ENCODE results near the gene SCD5.

The SCD5 gene

DNA sequence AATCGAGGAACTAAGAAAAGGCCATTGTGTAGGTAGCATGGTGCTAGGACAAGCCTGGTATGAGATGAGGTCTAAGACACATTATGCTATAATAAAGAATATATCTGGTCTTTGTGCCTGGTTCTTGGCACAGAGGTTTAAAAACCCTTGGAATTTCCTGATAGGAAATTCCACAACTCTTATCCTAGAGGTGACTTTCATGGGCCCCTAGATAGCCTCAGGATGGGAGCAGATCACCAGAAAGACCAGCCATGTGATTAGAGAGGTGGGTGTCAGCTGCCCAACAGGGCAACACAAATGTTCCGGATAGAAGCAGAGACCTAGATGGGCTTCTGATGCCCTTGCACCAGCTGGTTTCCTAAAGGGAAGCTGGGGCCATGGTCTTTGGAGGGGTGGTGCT lies 107.2 kb downstream of the SCD5 start:
- DNase-seq (ENCODE audit: low spot score) = no peak

DNA sequence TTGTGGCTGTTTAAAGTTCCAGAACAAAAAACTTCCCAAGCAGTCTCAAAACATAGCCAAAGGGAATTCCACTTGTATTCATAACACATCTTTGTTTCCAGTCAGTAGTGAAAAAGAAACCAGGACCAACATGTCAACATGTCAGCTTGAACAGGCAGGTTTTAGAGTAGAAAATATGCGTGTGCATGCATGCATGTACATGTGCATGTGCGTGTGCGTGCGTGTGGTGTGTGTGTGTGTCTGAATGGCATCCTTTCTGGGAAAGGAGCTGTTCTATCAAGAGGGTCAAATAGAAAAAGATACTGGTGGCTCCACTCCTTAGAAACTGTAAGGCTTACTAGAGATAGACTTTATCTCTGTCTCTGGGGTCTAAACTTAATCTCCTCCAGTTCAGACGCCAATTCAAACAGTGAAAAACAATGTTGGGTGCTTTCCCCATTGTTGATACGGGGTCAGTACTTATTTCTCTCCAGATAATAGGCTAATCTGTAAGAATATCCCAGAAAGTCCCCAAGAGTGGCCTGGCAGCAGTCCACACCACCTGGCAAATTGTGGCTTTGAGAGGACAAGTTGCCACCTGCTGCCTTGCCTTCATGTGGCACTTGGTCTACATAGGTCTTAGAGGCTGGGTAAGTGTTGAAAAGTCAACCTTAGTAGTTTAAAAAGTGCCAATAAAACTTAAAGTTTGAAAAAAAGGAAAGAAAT lies 110.4 kb downstream of the SCD5 start:
- no peak for DNase-seq (ENCODE audit: low spot score)

DNA sequence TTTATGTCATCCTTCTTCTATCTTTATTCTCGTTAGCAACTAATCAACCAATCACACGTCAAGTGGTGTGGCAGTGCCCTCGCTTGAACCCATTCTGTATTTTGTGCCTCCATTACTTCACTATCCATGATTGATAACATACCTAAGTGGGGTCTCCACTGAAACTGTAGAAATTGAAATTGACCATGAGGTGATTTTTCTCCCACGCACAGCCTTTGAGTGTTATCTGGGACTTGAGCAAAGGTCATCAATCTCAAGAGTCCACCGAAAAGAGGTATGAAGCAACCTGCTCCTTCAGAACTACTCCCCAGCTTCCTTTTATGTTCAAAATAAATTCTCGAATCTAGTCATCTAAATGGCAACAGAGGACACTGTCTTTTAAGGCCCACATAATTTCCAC lies 111.1 kb downstream of the SCD5 start:
- DNase-seq (ENCODE audit: low spot score) = no peak

DNA sequence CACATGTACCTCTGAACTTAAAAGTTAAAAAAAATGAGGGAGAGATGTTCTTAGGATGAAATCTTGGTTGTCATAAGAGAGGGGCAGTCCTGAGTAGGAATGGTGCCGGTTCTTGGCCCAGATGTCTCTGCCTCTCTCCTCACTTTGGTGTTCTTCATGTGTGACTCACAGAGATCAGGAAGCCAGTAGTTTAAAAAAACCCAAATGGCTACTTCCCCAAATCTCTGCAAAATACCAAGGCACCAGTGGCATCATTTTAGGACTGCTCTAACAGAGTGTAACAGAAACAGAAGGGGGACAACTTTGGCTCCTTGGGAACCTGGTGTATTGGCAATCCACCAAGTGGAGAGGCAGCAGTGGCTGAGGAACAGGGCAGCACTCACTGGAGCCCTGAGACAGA lies 116.8 kb downstream of the SCD5 start:
- no peak for DNase-seq (ENCODE audit: low spot score)

DNA sequence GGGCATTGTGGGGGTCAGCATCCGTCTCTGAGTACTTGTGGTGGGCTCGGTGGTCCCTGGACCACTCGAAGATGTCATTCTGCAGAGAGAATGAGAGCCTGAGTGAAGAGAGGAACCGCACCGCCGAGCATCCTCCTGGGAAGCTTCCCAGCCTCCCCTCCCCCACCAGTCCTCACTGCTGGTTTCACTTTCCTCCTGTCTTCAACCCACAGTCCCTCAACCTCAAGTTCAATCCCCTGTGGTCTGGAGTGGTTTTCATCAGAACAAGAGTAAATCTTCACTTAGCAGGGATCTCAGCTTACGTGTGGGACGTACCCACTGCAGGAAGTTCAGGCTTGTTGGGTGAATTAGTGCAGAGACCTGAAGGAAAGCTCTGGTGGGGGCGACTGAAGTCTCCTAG lies 117.8 kb downstream of the SCD5 start:
- DNase-seq (ENCODE audit: low spot score) = no peak

DNA sequence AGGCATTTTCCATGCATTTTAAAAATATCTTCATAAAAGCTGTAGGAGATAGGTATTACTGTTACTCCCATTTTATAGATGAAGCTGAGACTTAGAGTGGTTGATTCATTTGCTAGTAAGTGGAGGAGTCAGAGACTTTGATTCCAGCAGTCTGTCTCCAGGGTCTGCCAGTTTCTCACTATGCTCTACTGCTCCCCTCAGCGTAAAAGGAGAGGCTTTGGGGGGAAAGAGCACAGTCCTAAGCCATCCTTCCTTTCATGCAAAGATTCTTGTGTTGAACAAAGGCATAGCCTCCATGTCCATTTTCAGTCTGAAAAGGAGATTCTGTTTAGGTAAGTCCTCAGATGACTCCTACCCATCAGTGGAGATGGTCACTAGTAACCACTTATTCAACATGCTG lies 119.1 kb downstream of the SCD5 start:
- no peak for DNase-seq (ENCODE audit: low spot score)

DNA sequence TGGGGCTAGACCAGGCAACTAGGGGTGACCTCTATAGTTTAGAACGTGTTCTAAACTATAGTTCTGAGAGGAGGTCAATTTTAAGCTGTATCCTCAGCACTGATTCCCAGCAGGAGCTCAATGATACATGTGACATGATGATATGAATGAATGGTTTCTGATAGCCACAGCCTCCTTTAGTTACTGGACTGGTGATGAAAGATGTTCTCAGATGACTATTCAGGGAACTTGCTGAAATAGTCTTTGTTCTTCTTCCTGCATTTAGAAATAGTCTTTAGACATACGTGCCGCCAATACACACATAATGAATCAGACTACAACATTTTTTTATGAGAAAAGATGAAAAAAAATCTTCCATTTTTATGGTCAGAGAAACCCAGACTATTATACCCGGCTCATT lies 120.5 kb downstream of the SCD5 start:
- DNase-seq (ENCODE audit: low spot score) = no peak

DNA sequence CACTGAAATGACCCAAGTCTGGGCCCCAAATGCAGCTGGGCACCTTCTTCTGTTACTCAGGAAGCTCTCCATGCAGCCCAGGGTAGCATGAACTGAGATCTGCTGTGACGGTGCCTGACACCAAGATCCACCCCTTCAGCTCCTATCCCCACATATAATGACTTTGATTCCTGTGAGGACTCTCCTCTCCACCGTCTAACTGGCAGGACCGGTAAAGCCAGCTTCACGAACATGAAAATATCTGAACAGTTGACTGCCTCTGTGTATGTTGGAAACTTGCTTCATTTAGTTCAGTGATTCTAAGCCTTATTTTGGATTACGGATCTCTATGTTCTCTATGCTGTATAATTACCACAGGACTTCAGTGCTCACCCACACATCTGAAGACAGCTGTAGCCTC lies 121.3 kb downstream of the SCD5 start:
- DNase-seq (ENCODE audit: low spot score) = no peak

DNA sequence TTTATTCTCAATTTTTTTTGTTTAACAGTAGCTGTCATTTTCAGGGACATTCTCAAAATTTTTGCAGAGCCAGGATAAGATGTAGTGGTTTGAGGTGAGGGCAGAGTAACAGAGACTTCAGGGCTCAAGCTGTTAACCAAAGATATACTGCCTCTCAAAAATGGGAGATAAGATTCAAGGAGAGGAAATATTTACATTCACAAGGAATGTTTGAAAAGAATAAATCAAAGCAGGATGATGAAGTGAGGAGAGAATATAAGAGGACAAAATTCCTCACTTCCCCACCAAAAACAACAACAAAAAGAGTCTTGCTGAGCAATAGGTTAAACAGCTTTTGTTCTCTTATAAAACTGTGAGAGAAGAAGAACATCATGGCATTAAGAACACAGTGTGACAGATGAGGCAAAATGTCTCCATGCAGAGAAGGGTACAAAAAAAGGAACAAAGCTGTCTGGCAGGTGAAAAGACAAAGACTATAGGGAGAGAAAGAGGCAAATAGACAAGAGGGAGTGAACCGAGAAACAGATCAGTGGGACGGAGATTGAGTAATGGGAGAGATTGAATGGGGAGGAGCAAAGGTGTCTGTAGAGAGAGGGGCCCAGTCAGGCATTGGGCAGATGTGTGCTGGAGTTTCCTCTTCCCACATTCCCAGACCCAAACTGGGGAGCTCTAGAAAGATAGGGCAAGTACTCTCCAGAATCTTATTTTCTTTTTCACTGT lies 130.7 kb downstream of the SCD5 start:
- no peak for DNase-seq (ENCODE audit: low spot score)

DNA sequence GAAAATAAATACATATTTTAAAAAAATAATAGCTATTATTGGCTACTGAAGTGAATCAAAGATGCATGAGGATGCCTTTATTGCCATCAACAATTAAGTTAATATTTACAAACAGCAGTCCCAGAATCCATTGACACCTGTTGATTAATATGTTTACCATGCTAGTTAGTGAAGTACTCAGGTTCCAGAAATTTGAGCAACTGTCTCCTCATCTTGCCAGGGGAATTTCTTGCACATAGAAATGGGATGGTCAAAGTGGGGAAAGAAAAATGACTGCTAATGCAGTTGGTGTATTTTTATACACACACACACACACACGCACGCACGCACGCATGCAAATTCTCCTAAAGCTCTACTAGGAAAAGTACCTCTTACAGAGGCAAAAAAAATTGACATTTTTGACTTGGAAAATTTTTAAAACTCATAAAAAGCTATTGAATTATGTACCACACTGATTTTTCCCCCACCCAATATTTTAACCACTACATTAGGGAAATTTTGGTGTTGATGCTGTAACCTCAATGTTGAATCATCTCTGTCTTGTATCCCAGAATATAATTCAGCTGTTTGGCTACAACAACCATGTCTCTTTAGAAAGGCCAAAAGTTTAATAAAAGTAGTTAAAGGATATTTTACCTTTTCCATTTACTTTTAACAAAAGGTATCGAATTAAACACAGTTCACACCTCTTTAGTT lies 131.5 kb downstream of the SCD5 start:
- no peak for DNase-seq (ENCODE audit: low spot score)

DNA sequence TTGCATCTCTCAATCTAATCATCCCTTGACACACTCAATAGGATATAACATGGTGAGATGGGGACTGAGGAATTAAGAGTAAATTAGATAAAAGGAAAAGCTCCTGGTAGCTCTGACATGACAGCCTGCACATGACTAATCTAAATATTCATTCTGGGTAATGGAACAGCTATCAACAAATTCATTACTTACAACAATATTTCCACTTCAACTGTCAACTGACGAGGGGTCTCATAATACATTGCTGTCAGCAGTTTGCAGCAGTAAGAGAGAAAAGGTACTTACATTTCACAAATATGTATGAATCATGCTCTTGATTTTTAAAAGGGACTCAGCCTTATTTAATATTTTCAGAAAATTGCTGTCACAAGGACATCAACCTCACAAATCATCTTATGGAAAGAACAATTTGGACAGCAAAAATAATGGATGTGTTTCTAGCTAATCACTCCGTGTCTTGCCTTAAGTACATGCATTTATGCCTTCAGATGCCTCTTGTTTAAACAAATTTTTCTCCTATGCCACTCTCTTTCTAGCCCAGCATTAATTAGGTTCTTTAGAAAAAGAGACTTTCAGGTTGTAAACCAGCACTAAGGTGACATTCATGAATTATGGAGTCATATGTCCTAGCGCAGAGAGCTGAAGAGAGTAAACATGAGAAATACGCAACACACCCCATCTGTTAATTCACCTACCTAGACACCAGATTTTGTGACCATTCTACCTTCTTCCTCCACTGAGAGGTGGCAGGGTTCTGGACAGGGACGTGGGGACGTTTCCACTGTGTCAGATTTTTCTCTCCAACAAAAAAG lies 137.2 kb downstream of the SCD5 start:
- DNase-seq (ENCODE audit: low spot score) = no peak

DNA sequence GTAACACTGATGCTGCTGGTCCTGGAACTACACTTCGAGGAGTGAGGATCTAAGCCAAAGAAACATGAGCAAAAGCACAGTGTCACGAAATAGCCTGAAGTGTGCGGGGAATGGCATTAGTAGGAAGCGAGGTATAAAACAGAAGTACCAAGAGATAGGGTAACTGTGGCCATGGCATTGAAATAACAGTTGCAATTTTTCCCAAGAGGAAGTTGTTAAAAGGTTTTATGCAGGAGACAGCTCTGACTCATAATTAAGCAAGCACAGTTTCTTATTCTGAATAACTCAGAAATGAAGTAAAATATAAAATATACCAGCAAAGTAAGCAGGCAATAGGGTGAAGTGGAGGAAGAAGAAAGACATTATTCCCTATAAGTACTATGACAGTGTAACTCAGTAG lies 146.5 kb downstream of the SCD5 start:
- DNase-seq (ENCODE audit: low spot score) = no peak

DNA sequence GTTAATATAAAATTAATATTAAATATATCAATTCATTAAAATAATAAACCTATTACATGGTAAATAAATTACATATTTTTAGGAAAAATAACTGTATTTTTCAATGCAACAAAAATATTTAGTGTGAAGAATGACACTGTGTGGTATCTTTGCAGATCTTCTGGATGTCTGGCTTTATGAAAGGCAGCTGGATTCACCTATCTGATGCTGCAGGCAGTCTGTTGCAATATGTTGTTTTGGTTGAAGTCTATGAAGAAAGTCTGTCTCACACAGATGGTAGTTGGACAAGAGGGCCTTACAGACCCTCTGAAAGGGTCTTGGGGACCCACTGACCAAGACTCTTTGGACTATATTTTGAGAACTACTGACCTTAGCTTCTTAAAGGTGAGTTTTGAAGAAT lies 147.7 kb downstream of the SCD5 start:
- no peak for DNase-seq (ENCODE audit: low spot score)

DNA sequence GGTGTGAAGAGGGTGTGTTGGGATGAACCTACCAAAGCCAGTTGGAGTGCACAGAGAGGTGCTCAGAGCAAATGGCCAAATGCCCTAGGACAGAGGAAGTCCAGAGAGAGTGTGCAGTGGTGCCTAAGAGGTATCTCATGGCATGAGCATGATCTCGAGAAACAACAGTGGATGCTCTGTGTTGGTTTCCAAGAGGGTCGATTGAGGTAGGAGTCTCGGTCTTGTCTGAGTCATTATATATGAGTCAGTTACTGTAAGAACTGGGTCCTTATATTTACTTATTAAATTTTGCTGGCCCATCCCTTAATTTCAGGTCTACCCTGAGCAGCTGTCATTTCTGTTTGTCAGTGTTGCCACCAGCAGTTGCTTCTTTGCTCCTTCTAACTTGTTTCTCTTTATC lies 150.2 kb downstream of the SCD5 start:
- DNase-seq (ENCODE audit: low spot score) = no peak

DNA sequence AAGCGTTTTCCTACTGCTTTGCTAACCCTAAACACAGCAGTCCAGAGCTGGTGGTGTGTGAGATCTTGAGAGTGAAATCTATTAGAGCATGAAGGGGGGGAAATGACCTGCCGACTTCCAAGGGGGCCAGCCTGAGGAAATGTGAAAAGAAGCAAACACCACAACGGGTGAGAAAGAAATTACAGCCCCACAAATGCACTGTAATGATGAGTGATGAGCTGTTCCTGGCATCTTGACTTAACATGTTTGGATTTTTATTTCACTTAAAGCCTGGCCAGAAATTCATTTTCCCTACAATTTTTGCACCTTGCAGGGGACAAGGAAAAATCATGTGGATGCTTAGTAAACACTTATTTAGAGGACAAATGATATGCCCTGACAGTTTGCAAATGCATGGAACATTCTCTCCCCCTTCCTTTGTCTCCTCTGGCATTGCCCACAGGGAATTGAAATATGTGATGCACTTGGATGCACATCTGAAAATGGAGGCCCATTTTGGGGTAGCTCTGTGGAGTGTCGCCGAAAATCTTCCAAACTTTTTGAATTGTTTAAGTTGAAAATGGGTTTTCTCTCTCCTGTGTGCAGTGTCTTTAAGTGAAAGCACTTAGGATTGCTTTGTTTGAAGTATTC lies 152.5 kb downstream of the SCD5 start:
- no peak for DNase-seq (ENCODE audit: low spot score)

DNA sequence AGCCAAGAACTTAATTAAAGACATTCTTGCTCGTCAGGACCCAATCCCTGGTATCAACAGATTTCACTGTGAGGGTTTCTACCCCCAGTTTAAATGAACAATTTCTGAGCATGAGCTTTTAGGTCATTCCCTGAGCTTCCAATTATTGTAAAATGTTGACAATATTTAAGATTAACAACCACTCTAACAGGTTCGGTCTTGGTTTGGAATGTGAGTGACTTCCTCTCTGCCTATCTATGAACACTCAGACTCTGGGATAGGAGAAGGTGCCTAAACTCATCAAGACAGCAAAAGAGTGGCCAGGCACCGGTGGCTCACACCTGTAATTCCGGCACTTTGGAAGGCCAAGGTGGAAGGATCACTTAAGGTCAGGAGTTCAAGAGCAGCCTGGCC lies 153.9 kb downstream of the SCD5 start:
- DNase-seq (ENCODE audit: low spot score) = no peak

DNA sequence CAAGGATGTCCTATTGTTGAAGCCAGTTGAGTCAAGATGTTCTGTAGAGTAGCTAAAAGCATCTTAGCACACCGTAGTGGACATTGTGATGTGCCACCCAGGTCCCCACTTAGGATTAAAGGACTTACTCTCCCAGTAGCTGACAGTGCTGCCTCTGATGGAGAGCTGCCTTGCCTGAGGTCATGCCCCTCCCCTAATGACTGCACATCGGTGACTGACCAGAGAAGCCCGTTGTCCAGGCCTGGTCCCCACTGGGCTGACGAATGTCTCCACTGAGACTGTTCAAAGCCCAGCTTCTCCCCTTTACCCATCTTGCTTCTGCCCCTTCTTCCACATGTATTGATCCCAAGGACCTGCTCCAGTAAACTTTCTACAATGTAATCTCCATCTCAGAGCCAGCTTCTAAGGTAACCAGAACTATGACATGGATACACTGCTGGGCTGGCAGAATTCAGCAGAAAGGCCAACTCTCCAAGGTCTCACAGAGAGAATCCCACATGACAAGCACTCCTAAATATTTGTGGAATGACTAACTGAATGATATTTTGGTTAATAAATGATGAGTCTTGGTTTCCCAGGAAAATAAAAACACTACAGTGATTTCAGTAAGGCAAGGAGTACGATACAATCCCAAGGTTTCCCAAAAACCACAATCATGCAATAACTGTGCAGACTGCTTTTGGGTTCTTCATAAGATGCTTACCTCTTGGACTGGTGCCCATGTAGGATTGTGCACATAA lies 154.4 kb downstream of the SCD5 start:
- no peak for DNase-seq (ENCODE audit: low spot score)

DNA sequence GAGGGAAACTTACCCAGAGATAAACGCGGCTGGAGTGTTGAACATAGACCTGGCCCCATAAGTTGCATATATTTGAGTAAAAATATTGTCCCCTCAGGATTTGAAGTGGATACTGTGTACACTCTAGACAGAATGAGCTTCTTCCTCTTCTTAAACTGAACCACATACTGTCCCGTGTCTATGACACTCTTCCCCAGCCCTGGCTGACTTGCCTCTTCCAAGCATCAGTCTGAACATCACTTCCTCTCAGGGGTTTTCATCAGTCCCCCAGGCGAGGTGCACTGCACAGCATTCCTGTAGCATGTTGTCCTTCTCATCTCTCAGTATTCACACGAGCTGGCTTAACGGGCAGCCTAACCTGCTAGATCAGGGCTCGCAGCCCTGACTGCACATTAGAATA lies 156.3 kb downstream of the SCD5 start:
- DNase-seq (ENCODE audit: low spot score) = no peak

DNA sequence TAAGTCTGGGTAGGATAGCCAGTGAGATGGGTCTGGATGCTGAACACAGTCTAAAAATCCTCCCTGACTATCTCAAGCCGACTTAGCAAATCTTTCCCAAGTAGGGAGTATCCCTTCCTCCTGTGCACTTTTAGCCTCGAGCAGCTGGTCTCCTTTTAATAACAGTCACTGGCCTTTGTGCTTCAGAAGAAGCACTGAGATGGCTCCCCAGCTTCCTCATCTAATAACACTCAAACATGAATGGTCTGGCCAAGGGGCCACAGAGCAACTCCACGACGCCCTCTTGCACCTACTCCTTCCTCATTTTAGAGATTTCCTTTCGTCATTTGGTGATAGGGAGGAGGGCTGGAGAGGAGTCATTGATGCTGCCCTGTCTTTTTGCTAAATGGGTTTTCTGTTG lies 158.1 kb downstream of the SCD5 start:
- DNase-seq (ENCODE audit: low spot score) = no peak

DNA sequence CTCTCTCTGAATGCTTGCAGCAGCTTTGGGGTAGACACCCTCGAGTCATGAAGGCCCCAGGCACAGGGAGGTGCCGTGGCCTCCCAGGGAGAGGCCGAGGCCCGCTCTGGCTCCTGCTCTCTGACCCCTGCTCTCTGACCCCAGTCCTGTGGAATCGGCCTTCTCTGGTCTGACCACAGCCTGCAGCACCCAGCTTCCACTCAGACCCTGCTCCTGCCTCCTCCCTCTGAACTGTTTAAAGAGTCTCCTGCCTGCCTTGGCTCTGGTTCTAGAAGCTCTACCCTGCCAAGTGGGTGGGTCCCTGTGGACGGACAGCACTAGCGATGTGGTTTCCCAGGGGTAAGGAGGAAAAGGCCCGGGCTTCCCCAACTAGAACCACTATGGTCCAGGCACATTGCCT lies 158.6 kb downstream of the SCD5 start:
- no peak for DNase-seq (ENCODE audit: low spot score)

DNA sequence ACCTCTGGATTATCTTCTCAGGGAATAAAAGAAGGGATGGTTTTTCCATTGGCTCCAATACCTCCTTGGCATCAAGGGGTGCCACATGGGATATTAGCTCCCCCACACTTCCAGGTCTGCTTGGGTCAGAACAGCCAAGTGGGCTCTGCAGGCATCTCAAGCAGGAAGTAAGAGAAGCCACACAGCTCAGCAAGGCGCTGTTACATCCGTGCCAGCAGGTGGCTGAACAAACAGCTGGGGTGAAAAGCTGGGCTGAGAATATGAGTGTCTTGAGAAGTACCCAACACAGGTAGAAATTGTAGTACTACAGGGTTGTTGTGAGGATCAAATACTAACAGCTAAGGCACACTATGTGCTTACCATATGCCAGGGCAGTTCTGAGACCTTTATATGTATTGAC lies 160.1 kb downstream of the SCD5 start:
- DNase-seq (ENCODE audit: low spot score) = no peak

Measured in hepatic stellate cell (primary cell).